Mesothelial cell of epicardium (in vitro differentiated cells): ENCODE measurements around the gene NTM. TPM values are rescaled to one million over a fixed set of nuclear protein-coding genes. Genes with fewer than 3 reads are reported as not detected.

ENCODE experiments used
- DNase-seq, 2 experiments: peaks; one replicate each; pipeline ENCODE4 v3.0.0; 2021; ENCODE audit warnings: low spot score in 2 of 2; ENCODE audit not compliant: unreplicated experiment in 2 of 2
- H3K27ac Mint-ChIP-seq: 2 replicates; pipeline ENCODE4 v1.8.0; 2021; ENCODE audit warnings: mixed read lengths
- H3K27me3 Mint-ChIP-seq: 2 replicates; pipeline ENCODE4 v1.8.0; 2021; ENCODE audit warnings: low read depth, mixed read lengths
- H3K36me3 Mint-ChIP-seq: 2 replicates; pipeline ENCODE4 v1.8.0; 2021; ENCODE audit warnings: mixed read lengths
- H3K4me1 Mint-ChIP-seq: 2 replicates; pipeline ENCODE4 v1.8.0; 2021; ENCODE audit warnings: mixed read lengths
- H3K4me3 Mint-ChIP-seq: 2 replicates; pipeline ENCODE4 v1.8.0; 2021; ENCODE audit warnings: mild to moderate bottlenecking, moderate library complexity, mixed read lengths
- H3K9me3 Mint-ChIP-seq: 2 replicates; pipeline ENCODE4 v1.8.0; 2021; ENCODE audit warnings: mixed read lengths
- CTCF ChIP-seq: fragments of 200-600 bp; sonication (generic); IDR thresholded peaks from one replicate; pipeline ENCODE4 v1.5.0; 2021; ENCODE audit warnings: antibody characterized with exemption; ENCODE audit not compliant: unreplicated experiment
- total RNA-seq: library from RNA; stranded (reverse); gene quantifications from 3 replicates; pipeline ENCODE4 v1.2.1, GENCODE V29; 2021

Gene NTM
- total RNA-seq, 1 donor from 2014 or later, result 3.9 TPM

GRCh38 chr11:132311703-132312102 is 941.3 kb downstream of the NTM start:
- no peak for DNase-seq
- H3K27ac Mint-ChIP-seq, result no peak overlapping the region
- H3K4me1 Mint-ChIP-seq, result no peaks in the 10 kb centered on the region
- no peaks in the 10 kb centered on the region for H3K9me3 Mint-ChIP-seq
- TF ChIP-seq CTCF, result no peak
- no peak overlapping the region for H3K4me3 Mint-ChIP-seq
- H3K36me3 Mint-ChIP-seq, result no peaks in the 10 kb centered on the region
- H3K27me3 Mint-ChIP-seq, result peaks cover 32% of the 10 kb centered on the region

GRCh38 chr11:132312161-132312560 is 941.7 kb downstream of the NTM start:
- H3K27ac Mint-ChIP-seq, result no peak overlapping the region
- no peak for TF ChIP-seq CTCF
- H3K36me3 Mint-ChIP-seq, result no peaks in the 10 kb centered on the region
- no peaks in the 10 kb centered on the region for H3K4me1 Mint-ChIP-seq
- H3K4me3 Mint-ChIP-seq, result no peak overlapping the region
- no peak for DNase-seq
- peaks cover 34% of the 10 kb centered on the region for H3K27me3 Mint-ChIP-seq
- no peaks in the 10 kb centered on the region for H3K9me3 Mint-ChIP-seq

GRCh38 chr11:132312701-132313111 is 942.3 kb downstream of the NTM start:
- H3K9me3 Mint-ChIP-seq, result no peaks in the 10 kb centered on the region
- H3K27ac Mint-ChIP-seq, result no peak overlapping the region
- no peak overlapping the region for H3K4me3 Mint-ChIP-seq
- TF ChIP-seq CTCF, result peak; percentile 48
- H3K4me1 Mint-ChIP-seq, result no peaks in the 10 kb centered on the region
- H3K36me3 Mint-ChIP-seq, result no peaks in the 10 kb centered on the region
- no peak for DNase-seq
- peaks cover 35% of the 10 kb centered on the region for H3K27me3 Mint-ChIP-seq

- Mint-ChIP-seq H3K4me1 (no peaks in the 10 kb centered on the region), H3K36me3 (no peaks in the 10 kb centered on the region), H3K27ac (no peak overlapping the region), H3K4me3 (no peak overlapping the region), H3K9me3 (no peaks in the 10 kb centered on the region), H3K27me3 (peaks cover 34% of the 10 kb centered on the region)
- no peak for TF ChIP-seq CTCF
- no peak for DNase-seq
Observed at GRCh38 chr11:132314911-132315455, 944.6 kb downstream of the NTM start.

DNA sequence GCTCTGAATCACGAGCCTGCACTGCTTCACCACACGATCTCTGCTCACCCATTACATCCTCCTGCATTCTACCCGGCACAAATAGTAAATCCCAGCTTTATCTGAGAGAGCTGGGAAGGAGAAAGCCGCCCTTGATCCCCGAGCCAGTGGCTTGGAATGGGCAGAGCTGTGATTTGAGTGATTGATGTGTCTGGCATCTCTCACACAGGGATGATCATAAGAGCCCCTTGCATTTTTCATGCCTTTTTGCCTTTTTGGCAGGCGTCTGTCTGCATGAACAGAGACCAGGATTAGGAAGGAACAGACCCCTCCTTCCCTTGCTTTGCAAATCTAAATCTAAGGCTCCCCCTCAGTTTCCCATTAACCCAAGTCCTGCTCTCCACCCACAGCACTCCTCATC is 945.3 kb downstream of the NTM start:
- H3K4me1 Mint-ChIP-seq, result no peaks in the 10 kb centered on the region
- DNase-seq, result no peak
- peaks cover 33% of the 10 kb centered on the region for H3K27me3 Mint-ChIP-seq
- H3K4me3 Mint-ChIP-seq, result no peak overlapping the region
- no peaks in the 10 kb centered on the region for H3K9me3 Mint-ChIP-seq
- no peak overlapping the region for H3K27ac Mint-ChIP-seq
- no peak for TF ChIP-seq CTCF
- no peaks in the 10 kb centered on the region for H3K36me3 Mint-ChIP-seq
